KG1 (cell line): ENCODE results near the gene NR2C2.

ENCODE experiments used
- DNase-seq: peaks from one replicate; lab custom pipeline; 2025; lab: John Stamatoyannopoulos, UW

Gene NR2C2

DNA sequence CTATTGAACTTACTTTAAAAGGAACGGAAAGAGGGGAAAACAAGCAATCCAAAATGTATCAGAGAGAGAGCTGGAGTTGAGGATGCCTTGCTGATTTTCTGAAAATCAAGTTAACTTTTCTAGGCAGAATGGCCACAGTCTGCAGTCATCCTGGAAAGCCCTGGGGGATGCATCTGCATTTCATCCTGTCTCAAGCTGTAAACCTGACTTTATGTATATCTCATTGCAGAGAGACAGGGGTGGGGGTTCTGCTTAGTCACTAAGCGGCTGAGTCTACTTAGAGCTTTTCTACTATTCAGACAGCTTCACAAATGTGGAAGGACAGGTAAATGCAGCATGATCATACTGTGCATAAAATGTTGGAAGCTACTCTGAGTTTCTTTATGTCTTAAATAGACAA, 76.3 kb downstream of the NR2C2 start:
- no peak for DNase-seq

DNA sequence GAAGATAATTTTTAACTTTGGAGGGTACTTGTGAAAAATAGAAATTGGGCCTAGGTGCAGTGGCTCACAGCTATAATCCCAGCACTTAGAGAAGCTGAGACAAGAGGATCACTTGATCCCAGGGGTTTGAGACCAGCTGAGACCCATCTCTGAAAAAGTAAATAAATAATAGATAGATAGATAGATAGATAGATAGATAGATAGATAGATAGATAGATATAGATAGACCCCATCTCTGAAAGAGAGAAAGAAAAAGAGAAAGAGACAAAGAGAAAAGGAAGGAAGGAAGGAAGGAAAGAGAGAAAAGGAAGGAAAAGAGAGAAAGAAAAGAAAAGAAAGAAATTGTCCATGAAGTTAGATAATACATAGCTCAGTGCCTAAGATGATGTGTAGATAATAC, 82.2 kb downstream of the NR2C2 start:
- no peak for DNase-seq

DNA sequence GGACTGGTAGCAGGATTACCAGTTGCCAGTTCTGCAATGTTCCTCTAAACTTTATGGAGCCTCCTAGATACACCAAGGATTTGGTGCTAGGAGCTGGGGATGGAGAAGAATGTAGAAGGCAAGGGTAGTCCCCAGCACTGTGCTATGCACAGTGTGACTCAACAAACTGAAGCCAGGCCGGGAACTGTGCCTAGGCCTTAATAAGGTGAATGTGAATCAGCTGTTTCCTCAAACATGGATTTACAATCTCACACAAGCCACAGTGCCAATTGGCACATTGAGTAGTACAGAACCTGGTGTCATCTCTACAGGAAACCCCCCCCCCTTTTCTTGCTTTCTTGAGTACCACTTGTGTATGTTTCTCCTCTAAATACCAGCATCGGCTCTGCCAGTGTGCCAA, 85.3 kb downstream of the NR2C2 start:
- no peak for DNase-seq

DNA sequence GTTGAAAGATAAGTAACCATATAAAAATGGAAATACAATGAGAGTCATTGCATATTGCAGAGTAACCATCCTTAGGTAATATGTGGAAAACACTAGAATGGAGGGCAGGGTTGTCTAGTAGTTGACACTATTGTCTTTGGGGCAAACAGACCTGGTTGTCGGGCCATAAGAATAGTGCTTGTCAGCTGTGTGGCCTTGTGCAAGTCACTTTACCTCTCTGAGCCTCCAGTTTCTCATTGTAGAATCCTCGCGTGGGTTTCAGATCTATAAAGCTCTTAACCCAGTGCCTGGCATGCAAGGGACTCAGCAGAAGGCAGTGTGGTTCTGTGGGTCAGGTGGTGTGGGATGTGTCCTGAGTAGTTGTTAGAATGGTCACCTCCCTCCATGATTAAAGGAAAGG, 85.7 kb downstream of the NR2C2 start:
- no peak for DNase-seq

DNA sequence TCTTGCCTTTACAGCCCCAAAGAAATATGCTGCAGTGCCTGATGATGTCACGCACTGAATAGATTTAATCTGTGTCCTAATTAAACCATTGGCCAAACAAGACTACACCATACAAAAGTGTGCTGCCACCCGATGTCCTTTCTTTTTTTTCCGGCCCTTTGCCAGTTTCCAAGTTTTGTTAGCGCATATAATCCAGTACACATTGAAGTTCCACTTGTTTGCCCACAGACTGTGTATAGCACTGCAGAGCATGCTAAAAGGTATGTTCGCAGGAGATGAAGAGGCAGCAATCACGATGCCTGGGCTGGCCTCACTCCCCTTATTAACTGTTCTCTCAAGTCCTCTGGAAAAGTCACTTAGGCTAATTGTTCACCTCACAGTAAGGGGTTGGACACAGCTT, 90.9 kb downstream of the NR2C2 start:
- DNase-seq = no peak

DNA sequence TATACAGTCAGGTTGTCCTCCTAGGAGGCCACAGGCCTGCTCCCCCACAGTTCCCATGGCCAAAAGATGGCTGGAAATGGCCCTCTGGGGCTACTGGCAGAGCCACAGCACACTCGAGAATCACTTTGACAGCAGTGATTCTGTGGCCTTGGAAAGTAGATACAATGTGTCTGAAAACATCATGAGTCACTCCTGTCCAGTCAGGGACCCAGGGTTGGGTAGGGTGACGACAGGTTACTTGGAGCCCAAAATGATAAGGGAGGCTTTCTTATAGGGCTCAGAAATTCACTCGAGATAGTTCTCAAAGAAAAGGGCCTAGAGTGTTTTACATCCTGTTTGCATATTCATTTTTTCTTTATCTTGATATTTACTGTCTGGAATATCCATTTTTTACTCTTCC, 93.5 kb downstream of the NR2C2 start:
- DNase-seq = no peak

DNA sequence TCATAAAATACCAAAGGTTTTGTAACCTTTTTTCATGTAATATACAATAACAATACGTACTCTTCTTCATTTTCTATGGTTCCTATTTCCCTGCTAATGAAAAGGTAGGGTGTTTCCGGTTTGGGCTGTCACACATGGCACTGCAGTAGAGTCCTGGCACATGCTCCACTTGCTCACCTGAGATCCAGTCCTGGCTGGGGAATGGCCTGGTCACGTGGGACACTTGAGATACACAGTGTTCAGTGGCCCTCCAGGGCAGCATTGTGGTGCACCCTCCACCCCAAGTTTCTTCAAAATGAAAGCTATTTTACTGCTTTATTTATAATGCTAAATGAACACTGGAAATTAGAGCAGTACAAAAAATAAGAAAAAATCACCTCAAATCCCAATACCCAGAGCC, 94.6 kb downstream of the NR2C2 start:
- DNase-seq = no peak

DNA sequence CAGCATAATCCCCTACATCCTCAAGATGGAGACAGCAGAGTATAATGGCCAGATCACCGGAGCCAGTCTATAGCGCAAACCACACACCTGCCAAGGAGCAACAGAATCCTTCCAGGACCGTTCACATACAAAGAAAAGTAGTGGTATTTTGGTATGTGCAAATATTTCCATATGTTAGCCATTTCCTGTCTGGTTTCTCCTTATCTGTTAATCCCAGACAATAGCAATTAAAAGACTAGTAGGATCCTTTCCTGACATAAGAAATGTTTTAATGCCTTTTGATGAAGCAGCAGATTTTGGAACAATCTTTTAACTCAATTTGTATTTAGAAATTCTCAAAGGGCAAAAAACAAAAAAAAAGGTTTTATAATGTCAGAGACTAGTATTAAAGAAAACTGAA, 95.6 kb downstream of the NR2C2 start:
- DNase-seq = no peak

DNA sequence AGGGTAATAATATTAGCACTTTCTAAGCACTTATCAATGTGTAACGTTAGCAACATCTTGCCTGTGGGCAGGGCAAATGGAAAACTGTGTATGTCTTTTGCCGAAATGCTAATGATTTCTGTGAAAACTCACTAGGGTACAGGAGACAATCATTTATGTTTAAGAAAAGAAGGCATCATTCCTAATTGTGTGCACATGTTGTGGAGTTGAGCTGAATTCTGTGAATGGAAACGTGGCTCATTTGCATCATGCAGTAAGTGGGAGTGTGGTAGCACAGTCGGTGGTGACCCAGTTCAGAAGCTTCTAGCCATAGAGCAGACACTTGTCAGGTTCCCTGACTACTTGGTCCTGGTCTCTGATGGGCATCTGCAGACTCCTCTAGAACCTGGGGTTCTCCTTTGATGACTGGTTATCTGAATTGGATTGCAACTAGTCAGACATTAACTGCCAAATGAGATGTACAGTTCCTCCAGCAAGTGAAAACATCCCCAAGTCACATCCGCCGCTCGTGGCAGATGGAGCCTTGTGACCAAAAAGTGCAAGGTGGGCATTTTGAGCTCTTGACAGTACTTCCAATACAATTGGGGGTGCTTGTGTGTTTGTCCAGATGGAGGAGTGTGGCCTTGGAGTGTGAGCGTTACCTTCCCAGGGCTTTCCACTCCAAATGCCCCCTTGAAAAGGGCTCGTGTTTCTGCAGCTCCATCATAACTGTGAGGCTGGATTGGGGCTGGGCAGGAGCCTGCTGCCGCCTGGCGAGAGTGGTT, 96.2 kb downstream of the NR2C2 start:
- no peak for DNase-seq

DNA sequence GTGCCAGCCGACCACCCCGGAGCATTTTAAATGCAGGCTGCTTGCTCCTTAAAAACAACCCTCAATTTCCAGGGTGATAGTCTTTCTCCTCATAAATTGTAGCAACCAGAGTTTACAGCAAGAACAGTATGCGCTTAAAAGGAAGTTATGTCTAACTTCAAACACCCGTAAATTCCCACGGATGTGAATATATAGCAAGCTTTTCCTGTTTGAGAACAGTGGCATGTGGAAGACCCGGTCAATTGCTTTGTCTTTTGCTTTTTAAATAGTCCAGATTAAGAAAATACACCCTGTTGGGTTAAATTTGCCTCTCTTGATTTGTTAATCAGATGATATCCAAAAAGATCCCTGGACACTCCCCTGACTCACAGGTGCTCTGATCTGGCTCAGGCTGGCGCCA, 96.9 kb downstream of the NR2C2 start:
- no peak for DNase-seq

DNA sequence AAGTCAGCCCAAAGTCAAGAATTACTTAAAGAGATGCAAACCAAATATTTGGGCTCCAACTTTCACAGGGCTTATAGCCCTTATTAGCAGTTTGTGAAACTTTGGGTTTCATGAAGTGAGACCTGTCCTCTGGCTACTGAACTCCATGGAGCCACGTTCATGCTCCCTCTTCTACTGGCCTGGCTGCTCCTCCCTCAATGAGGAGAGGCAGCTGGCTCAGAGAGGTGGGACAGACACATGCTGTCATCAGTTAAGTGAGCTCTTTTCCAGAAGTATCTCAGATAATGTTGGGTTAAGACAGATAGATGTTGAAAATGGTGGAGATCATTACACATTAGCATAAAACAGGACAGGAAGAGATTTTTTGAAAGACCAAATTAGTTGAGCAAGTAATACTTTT, 98.3 kb downstream of the NR2C2 start:
- DNase-seq = no peak

DNA sequence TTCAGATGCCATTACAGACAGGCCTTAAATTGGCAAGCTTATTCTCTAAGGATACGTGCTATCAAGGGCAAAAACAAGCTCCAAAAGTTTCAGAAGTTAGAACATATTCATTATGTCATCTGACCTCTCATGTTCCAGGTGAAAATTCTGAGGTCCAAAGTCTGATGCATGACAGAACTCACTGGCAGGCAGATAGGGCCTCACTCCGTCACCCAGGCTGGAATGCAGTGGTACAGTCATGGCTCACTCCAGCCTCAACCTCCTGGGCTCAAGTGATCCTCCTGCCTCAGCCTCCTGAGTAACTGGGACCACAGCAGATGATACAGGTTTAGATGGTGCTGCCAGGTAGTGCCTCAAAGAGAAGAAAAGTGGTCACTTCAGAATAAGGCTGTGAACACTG, 102.2 kb downstream of the NR2C2 start:
- DNase-seq = no peak

DNA sequence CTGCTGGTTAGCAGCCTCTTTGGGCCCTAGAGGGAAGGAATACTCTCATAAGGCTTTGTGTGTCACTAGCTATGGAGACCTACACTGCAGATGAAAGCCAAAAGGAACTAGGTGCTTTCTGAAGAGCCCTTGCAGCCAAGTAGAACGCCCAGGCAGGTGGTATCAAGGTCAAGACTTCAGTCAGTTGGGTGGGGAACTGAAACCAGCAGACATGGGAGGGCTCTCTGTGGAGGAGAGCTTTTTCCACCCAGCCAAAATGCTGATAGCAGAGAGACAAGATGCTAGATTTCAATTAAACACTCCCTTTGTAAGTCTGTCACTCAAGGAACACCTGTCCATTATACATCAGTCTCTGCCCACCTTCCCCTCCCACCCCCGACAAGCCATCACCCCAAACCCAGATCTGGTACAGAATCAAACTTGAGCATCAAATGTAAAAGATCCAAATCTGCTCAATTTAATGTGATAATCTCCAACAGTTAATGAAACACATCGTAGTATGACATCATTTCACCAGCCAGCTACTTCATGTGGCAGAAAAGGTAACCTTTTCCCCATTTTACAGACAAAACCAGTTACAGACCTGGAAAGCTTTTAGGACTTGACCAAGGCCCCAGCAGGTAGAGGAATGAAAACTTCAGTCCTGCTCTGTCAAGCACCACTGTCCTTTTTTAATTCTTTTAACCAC, 103.2 kb downstream of the NR2C2 start:
- no peak for DNase-seq

DNA sequence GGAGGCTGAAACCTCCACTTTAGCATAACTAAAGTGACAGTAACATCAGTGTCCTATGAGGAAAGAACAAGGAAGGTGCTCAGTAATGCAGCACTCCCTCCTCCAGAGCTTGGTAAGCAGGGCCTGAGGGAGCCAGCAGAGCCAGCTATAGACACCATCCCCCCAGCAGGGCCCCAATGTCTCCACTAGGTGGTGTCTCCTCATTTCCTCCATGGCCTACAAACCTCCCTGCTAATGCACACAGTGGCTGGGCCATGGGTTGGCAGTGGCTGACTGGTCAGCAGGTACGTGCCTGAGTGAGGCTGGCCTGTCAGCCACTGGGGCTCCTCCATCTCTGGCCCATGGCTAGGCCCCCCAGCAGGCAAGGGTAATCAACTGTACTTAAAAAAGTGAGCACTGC, 104.1 kb downstream of the NR2C2 start:
- DNase-seq = peak; percentile 6

DNA sequence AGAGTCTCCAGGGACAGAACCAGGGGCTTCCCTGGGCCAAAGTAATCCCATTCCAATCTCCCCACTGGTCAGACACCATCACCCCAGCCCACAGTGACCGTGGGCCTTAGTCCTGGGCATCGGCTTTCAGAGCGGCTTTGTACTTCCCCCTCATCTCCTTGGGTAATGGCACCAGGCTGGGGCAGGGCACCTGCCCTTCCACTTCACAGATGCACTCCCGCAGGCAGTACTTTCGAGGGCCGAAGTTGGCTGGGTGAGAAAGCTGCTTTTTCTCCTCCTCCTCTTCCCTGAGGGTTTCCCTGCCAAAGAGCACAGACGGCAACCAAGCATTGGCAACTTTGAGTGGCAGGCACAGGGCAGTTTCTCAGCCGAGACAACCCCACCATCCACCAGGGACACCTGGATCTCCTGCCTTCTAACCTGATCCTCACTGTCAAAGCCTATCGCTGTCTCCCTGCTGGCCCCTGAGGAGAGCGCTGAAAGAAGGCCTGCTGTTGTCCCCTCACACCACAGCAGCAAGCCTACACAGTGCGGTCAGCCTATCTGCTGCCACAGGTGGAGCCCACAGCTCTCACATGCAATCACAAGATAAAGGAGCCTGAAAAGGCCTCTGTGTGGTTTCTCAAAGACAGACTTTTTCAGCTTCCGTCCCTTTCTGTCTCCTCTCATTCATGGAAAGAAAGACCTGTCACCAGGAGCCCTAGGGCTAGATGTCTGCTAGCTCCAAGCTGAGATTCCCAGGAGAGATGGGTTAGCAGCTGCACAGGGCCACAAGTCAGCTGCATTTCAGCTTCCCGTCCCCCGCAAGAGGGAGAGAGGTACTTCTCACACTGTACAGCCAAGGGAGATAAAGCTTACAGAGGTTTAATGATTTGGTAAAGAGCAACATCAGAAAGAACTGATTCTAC, 105.2 kb downstream of the NR2C2 start:
- no peak for DNase-seq

DNA sequence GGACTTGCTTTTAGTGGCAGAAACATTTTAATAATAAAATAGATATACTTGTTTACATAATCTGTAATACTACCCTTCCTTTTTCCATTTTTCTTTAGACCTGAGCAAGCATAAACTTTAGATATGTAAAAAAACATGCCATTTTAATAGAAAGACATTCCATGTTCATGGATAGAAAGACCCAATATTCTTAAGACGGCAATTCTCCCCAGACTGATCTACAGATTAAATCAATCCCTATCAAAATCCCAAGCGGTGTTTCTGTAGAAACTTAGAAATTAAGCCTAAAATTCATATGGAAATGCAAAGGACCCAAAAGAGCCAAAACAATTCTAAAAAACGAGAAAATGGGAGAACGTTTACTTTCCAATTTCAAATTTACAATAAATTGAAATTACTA, 106.2 kb downstream of the NR2C2 start:
- no peak for DNase-seq

DNA sequence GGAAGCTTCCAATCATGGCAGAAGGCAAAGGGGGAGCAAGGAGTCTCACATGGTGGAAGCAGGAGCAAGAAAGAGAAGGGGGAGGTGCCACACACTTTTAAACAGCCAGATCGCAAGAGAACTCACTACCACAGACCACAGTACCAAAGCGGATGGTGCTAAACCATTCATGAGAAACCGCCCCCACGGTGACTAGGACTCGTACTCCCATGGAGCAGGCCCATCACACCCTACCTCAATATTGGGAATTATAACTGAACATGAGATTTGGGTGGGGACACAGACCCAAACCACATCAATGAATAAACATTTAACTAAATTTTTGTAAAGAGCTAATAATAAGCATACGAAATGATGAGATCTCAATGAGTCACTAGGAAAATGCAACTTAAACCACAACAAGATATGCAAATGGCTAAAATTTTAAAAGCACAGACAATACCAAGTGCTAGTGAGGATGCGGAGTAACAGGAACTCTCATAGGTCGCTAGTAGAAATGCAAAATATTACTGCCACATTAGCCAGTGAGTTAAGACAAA, 107.7 kb downstream of the NR2C2 start:
- DNase-seq = no peak

DNA sequence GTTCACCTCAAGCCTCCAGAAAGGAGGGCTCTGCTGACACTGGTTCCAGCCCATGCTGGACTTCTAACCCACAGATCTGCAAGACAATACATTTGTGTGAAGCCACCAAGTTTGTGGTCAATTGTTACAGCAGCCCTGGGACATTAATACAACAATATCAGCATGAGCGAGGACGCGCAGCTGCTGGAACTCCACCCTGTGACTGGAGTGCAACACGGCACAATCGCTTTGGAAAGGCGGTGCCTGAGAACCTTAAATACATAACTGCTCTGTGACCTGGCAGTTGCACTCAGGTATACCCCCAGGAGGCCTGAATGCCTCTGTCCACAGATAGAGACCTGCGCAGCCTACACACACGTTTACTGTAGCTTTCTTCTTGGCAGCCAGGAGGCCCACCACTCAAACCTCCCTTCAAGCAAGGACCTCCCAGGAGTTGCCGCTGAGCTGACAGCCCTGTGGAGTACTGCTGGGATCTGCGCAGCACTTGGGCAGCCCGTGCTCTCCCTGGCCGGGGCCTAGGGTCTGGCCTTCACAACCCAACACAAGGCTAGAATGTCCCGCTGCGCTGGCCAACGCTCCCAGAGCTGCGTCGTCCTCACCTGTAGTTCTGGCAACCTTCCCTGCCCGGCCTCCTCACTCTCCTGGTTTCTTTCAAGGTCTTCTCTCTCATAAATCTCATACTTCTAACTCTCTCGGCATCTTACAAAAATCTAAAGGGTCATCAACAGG, 109.5 kb downstream of the NR2C2 start:
- DNase-seq = no peak

DNA sequence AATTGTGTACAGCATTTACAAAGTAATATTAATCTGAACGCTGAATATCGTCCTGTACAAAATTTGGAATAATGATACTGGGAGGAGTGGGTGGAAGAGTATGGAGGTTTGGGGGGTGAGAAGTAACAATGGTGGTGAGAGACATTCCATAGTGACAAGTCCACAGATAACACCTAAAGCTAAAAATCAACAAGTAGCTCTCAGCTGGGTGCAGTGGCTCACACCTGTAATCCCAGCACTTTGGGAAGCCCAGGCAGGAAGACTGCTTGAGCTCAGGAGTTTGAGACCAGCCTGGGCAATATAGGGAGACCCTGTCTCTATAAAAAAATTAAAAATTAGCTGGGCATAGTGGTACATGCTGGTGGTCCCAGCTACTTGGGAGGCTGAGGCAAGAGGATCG, 112.6 kb downstream of the NR2C2 start:
- DNase-seq = no peak

DNA sequence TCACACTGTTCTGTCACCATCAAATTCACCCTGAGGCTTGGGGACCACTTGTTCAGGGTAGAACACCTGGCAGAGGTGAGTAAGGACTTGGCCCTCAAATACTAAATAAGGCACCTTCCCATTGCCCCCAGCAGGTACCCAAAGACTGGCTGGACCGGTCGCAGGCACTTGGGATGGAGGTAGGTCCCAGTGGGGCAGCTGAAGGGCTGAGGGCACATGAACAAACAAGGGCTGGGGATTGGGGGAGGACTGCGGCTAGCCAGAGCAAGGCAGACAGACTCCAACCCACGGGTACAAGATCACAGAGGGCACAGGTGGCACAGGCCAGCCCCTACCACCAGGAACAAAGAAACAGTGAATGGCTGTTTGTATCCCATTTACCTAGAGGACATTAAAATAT, 115.9 kb downstream of the NR2C2 start:
- no peak for DNase-seq

DNA sequence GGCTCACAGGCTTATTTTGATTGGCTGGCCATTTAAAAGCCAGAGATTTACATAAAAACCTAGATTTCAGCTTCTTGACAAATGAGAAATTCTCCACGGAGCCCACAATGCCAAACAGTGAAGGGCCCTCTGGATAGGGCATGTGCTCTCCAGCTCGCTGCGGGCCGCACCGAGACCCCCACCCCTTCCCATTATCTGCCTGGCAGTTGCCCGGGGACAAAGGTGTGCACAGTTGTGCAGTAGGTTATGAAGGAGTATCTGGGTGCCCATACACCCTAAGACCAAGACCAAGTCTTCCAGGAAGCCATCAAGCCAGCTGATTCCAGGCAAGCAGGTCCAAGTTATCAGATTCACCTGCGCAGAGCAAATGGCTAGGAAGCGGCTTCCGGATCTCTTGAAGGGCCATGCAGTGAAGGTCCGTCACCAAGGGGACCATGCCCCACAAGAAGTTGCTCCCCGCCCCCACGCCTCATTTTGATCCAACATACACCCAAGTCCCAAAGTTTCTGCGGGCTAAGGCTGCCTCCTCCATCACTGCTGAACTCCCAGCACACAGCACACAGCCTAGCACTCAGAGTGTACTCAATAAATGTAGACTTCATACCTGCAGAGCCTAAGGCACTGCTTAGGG, 116.4 kb downstream of the NR2C2 start:
- DNase-seq = no peak
